SHP77 treated with DMSO at 0.1 percent for 48 hours (cell line): ENCODE results near the gene MMP14.
"Not testable (repeated sequence)": the region's sequence is repeated elsewhere in the genome, so short reads cannot be mapped to it uniquely, and the experiment has no call there.

Experiments used
- DNase-seq: peaks from one replicate; lab custom pipeline; 2025; lab: John Stamatoyannopoulos, UW

The MMP14 gene

DNA sequence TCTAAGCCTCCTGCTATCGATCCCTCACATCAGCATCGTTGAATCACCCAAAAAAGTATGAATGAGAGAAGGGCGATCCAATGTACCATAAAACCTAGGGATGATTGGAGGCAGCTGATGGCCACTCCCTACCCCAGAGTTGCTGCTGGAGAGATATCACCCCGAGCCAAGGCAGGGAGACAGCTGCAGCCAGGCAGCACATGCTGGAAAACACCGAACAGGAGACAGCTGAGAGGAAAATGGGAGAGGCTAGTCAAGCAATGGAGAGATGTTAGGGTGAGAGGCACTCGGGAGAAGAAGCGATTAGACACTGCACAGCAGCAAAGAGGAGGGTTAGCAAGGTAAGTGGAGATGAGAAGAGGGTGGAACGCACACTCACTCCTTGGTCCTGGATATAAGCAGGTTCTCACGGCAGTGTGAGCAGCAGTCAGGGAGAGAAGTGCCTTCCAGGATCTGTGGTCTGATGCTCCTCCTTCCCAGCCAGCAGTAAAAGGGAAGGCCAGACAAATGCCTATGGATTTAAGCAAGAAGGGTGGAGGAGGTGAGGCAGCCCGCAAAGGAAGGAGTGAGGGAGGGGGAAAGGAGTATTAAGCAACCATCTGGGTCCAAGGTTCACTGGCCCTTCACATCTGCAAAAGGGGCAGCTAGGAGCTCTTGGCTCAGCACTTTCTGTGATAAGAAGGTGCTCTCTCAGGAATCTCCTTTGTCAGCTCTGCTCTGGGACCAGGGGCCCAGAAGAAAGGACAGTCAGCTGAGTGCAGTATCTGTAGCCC, 21.3 kb upstream of the MMP14 start, which contains the start of gene SLC7A7:
SLC7A7 (minus strand) TSS at position 495 of the 773 bp plus-strand sequence. CDS start 2,037 bp downstream, outside the sequence.
- DNase-seq: no peak

DNA sequence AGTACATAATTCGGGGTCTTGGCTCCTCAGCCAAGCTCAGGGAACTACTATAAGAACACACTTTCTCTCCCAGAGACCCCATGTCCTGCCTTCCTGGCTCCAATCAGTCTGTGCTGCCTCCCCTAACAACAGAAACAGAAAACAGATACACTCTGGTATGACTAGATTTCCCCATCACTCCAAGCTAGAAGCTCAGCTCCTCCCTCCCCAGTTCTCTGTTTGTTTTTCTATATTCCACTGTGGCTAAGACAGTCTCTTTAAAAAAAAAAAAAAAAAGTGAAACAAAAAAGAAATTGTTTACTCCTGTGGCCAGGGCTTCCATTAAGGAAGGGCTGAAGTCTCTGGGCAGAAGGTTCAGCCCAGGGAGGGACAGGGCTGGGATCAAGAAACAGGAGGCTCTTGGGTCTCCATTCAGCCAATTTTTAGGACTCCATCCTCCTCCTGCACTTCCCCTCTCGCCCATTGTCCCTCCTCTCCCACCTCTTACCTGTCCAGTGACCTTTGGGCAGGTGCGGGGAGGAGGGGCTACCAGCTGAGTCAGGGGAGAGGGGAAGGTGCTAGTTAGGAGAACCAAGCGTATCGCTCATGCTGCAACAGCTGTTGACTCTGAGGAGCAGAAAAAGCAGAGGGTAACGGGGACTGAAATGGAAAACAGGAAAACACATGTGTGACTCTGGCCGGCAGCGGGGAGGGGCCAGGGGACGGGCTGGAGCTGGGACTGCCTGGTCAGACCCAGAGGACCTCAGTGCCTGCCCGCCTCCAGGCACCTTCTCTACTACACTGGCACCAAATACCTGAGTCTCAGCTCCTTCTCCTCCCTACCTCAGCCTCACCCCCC, 17.0 kb upstream of the MMP14 start:
- no peak for DNase-seq

DNA sequence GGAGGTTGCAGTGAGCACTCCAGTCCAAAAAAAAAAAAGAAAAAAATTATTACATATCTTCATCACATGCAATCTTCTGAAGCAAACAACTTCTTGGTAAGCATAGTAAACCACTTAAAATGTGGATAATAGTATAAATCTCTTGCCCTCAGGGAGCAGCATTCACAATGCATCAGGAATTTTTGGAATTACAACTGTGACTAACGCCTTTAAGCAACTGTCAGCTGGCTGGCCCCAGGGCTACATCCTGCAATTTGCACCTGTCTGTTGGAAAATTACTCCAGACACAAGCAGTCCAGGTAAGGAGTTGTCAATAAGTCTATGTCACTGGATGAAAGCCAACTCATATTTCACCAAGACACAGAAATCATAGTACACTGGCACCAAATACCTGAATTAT, 15.7 kb upstream of the MMP14 start:
- DNase-seq: no peak

DNA sequence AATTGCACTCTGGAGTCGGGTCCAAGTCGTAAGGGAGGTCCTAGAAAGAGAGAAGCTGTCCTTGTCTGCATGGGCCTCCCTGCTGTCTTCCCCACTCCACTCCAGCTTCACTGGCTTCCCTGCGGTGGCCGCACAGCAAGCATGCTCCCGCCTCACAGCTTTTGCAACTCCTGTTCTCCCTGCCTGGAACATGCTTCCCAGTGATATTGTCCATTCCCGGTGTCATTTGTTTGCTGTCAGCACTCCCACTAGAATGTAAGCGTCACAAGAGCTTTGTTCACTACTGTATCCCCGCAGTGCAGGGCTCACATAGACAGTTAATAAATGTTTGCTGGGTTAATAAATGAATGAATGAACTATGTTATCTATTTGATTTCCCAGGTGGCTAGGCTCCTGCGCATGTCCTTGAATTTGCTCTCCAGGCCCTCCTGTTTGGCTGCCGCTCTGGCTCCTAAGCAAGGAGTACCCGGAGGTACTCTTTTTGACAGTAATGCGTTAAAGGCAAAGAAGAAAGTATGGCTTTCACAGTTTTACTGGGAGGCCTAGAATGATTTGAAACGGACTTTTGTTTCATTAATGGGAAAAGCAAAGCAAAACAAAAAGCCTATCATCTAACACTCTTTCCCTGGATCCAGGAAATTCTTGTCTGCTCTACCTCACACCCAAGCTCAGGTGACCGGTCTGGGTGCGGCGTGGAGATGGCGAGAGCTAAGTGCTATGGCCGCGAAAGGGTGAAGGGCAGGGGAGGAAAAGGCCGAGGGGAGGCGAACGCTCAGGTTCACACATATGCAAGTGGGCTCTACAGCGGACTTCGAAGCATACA, 15.0 kb upstream of the MMP14 start:
- DNase-seq: no peak

DNA sequence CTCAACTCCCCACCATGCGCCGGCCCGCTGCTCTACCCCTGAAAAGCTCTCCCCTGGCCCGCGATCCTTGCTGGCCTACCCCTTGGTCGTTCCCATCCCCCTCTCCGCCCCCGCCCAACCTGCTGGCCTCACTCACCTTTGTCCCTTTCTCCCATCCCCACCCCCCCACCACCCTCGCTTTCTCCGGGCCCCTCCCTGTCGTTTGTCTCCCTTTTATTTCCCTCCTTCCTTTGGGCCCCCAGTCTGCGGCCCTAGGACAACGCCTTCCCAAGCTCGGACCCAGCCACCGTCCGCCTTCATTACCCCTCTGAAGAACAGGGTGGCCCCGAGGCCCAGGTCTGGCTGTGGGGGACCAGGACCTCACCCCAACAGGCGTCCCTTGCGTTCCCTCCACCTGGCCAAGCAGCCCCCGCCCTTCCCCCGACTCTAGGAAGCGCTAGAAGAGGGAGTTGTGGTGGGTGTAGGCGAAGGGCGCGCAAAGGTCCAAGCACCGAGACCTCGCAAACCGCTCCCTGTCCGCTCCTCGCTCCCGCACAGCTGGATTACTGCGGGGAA, 14.3 kb upstream of the MMP14 start:
- no peak for DNase-seq

DNA sequence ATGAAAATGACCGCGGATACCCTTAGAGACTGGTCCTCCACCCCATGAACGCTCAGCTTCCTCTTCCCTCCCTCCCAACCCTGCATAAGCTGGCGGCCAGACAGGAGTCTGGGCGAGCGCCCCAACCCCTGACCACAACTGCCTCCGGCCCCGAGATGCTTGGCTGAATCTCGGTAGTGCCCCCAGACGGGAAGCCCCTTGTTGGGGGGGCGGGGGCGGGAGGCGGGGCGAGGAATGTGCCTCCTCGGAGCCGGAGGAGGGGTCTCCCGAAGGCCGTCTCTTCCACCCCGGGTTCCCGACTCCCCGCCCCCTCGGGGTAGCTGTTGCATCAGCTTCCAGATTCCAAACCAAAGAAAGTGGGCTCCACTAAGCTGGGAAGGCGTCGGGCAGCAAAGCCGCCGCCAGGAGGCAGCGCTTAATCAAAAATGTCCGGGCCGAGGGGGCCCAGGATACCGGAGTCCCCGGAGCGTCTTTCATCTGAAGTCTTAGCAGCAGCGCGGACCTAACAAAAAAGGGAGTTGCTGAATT, 13.8 kb upstream of the MMP14 start:
- DNase-seq: no peak

DNA sequence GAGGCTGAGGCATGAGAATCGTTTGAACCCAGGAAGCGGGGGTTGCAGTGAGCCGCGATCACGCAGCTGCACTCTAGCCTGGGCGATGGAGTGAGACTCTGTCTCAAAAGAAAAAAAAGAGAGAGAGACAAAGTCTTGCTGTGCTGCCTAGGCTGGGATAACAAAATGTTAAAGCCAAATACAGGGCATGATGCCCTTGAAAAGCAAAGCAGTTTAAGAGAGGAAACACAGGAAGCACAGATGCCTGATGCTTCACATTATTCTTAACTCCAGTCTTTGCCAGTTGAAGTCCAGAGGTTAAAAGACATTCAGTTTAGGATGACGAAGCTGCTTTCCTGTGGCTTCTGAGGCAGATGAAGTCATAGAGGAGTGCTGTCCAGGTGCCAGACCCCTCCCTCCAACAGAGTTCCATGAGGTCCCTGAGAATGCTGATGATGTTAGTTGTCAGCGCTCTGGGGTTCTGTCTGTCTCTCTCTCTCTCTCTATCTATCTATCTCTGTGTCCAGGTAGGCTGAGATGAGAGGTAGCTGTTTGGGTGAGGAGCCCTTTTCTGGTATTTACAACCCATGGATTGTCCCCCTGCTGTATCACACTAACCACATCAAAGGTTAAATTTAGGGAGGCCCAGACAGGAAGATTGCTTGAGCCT, 11.6 kb upstream of the MMP14 start:
- peak; percentile 51 for DNase-seq

DNA sequence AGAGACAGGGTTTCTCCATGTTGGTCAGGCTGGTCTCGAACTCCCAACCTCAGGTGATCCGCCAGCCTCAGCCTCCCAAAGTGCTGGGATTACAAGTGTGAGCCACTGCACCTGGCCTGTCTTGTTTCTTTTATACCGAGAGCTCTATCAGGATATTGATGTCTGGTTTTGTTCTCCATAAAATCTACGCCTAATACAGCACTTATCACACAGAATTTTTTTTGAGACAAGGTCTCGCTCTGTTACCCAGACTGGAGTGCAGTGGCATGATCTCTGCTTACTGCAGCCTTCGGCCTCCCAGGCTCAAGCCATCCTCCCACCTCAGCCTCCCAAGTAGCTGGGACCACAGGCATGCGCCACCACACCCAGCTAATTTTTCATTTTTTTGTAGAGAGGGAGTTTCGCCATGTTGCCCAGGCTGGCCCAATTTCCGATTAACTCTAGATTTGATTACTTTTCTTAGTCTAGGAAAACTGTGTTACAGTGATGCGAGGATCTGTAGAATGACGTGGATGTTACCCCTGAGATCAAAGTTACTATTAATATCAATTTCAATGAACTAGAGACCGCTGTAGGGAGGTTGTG, 7.2 kb upstream of the MMP14 start:
- DNase-seq: not testable (repeated sequence)

DNA sequence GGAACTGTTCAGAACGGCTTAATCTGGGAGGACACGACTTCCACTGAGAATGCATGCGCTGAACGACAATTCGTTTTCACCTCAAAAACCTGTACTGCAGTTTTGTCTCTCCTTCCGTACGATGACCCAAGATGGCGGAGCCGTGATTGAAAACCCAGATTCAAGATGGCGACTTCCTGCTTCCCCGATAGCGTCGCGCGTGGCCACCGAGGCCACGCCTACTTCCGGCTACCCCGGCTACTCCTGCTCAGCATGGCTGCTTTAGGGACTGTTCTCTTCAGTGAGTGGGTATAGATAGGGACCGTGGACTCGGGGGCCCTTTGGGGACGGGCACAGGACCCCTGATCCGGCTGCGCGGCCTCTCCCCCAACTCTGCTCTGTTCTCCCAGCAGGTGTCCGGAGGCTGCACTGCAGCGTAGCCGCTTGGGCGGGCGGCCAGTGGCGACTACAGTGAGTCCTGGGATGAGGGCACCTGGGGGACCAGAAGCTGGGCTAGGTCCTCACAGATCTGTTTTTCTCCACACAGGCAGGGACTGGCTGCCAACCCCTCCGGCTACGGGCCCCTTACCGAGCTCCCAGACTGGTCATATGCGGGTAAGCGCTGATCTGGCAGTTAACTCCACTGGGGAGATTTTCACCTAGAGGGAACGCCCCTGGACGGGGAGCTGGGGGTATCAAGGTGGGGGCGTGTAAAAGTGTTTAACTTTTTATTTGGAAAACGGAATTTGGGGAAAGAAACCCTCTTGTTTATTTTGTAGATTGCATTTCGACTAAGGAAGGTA, 6.5 kb upstream of the MMP14 start, which contains the start of gene MRPL52:
MRPL52 (plus strand) TSS at position 227 of the 782 bp plus-strand sequence; CDS start at position 253, 26 bp downstream.
- DNase-seq: peak; percentile 87

DNA sequence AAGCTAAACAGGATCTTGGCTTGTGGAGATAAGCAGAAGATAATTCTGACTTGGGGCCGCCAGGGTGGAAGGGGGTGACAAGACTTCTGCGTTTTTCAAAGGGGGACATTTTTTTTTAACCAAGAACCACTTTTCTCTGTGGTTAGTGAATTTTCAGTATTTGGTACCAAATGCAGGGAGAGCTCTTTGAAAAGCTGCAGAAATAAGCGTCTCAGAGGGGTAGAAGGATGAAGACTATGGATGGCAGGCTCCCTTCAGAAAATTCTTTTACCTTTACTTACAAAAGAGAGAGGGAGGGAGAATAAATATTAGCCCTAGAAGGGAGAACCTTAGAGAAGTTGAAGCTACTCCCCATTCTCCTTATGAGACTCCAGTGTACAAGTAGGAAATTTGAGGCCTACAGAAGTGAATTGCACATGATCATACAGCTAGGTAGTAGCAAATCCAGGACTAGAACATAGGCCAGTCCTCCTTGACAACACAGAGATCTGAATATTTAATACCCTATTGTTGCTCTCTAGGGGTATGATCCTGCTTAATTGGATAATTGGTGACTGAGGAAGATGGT, 5.9 kb upstream of the MMP14 start:
- DNase-seq: no peak

DNA sequence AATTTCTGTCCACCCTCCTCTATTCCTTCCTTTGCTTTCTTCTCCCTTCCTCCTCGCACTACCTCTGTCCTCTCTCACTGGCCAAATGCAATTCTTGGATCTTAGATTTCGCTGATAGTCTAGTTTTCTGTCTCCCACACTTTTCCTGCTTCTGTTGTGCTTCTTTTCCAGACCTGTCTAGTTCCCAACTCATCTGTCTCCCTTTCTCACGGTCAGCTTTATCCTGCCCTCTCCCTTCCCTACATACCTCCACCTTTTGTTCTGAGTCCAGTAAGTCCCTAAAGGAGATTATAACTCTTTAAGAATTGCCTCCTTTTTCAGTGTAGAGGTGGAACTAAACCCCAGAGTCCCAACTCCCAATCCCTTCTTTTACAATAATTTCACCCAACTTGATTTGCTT, 880 bp upstream of the MMP14 start:
- no peak for DNase-seq

DNA sequence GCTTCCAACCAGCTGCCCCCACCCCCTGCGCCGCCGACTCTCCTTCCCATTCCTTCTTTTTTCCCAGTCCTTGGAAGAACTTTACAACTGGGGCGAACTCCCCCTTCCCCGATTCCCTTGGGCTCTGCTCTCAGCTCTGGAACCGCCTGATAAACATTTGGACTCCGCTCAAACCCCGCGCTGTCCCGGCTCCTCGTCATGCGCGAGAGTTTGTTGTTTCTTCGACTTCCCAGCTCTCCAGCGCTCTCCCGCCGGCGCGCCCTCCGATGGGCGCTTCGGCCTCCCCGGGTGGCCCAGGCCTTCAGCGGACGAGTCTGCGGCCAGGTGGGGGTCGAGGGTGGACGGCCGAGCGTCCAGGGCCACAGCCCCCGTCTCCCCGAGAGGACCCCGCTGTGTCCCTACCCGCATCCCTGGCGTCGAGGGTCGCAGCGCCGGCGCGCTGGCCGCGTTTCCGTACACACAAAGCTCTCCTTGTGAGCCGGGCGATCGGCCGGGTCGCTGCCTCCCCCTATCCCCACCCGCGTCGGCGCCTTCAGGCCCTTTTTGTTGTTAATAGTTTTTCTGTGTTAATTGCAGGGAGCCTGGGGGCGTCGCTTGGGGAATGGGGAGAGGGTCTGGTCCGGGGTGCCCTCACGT, 847 bp downstream of the MMP14 start:
- DNase-seq: no peak

DNA sequence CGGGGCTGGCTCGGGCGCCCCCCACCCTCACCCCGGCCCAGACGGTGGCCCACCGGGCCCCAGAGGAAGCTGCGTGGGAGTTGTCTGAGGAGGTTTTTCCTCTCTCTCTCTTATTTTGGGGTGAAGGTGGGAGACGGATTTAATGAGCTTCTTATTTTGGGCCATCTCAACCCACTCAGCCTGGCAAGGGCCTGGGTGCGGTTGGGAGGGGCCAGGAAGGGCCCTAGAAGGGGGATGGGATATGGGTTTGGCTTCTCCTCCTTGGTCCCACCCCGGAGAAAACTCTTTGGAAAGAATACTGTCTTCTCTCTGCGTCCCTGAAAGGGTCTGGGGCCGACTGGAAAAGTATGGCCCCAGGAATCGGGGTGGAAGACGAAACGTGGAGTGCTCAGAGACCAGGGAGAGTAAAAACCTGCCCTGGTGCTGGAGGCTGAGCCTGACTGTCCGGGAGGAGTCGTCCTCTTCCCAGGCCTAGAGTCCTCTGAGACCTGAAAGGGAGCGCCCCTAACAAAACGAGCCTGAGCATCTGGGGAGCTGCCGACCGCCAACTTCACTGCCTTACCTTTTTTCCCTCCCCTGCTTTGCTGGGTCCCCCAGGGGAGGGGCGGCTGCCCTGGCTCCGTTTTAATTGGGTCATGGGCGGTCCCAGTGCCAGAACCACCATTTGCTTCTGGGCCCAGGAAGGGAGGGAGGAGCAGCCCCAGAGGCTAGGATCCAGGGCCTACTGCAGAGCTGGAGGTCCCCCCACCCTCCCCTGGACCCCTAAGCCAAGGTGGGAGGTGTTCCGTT, 1.6 kb downstream of the MMP14 start:
- no peak for DNase-seq

DNA sequence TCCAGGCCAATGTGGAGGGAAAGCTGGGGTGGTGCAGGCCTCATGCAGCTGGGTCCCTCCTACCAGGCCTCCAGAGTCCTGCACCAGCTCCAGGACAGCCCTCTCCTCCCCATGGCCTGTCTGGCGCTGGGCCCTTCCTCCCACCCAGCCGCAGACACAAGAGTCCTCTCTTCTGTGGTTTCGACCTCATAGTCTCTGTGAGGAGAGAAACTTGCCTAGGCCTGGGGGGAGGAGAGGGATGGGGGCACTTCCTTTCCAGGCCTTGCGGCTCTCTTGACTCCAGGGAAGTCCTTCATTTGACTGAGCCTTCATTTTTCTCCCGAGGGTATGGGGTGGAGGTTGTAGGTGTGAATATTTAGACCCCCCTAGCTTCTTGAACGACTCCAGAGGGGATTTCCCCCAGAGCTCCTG, 2.3 kb downstream of the MMP14 start:
- DNase-seq: no peak

DNA sequence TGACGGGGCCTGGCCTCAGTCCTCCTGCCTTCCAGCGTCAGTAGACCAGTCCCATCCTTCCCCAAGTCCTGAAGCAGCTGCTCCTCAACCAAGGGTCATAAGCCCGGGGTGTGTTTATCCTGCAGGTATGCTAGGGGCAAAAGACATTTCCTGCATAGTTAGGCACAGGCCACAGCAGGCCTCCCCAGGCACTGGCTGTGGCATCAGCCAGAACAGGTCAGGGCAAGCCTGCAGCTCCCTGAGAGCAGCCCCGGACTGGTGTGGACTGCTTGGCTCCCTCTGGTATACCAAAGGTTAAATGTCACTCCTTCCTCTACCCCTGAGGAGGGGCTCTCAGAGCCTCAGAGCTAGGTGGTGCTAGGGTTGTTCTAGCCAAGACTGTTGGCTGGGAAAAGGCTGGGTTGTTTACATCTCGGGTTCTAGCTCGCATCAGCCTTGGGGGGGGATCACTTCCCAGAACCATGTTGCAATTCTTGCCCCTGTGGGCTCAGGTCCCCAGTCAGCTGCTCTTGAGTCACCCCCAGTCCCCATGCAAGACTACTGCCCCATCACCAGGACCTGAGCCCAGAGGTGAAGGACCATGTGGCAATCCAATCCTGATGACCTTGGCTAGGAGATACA, 2.9 kb downstream of the MMP14 start:
- no peak for DNase-seq

DNA sequence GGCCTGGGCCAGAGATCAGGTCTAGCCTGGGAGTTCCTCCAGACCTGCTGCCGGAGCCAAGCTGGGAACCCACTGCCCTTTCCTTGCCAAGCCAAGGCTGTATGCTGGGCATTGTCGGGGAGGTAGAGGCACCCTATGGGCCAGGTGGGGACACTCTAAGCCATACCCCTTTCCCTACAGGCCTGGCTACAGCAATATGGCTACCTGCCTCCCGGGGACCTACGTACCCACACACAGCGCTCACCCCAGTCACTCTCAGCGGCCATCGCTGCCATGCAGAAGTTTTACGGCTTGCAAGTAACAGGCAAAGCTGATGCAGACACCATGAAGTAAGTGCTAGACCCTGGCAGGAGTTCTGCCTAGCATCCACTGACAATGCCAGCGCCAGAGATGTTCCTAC, 4.9 kb downstream of the MMP14 start:
- DNase-seq: no peak

DNA sequence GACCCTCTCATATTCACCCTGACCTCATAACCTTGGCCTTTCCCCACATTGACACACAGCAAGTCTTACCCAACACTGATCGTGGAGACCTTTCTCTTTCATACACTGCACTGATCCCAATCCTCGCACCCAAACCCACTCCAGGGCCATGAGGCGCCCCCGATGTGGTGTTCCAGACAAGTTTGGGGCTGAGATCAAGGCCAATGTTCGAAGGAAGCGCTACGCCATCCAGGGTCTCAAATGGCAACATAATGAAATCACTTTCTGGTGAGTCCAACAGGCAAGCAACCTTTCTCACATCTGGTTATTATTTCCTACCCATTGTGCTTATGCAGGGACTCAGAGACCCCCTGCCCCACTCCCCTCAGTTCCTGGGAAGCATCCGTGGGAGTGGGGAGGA, 5.4 kb downstream of the MMP14 start:
- DNase-seq: no peak
